22Rv1 (cell line): ENCODE data around the gene CCDC77.

Experiments used
- ZFX ChIP-seq: fragments of 450-650 bp; IDR thresholded peaks from 2 replicates; pipeline ENCODE4 v1.6.1; 2017; ENCODE audit warnings: antibody characterized with exemption, borderline replicate concordance
- TF ChIP-seq, protein P1 (sequence below): fragments of 450-650 bp; IDR thresholded peaks from 2 replicates; pipeline ENCODE4 v1.5.1; 2017; ENCODE audit warnings: mild to moderate bottlenecking

DNA sequence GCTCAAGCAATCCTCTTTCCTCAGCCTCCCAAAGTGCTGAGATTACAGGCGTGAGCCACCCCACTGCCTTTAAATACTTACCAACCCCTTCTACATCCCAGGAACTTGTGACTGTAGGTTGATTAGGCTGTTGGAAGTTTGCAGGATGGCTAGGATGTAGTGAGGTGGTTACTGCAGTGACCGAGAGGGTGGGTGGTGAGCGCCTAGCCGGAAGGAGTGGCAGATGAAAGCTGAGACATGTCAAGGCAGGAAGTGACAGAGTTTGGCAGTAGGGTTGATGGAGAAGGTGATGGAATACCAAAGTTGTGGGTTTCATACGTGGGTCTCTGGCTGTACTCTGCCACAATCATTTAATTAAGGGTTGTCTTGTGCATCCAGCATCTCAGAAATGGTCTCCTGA is 71.8 kb downstream of the CCDC77 start:
- TF ChIP-seq, protein P1, sequence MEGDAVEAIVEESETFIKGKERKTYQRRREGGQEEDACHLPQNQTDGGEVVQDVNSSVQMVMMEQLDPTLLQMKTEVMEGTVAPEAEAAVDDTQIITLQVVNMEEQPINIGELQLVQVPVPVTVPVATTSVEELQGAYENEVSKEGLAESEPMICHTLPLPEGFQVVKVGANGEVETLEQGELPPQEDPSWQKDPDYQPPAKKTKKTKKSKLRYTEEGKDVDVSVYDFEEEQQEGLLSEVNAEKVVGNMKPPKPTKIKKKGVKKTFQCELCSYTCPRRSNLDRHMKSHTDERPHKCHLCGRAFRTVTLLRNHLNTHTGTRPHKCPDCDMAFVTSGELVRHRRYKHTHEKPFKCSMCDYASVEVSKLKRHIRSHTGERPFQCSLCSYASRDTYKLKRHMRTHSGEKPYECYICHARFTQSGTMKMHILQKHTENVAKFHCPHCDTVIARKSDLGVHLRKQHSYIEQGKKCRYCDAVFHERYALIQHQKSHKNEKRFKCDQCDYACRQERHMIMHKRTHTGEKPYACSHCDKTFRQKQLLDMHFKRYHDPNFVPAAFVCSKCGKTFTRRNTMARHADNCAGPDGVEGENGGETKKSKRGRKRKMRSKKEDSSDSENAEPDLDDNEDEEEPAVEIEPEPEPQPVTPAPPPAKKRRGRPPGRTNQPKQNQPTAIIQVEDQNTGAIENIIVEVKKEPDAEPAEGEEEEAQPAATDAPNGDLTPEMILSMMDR = no peak
- TF ChIP-seq ZFX = no peak
